ENCODE results near the gene MRPS23.

The MRPS23 gene

GRCh38 chr17:57877803-57878377 lies 28.0 kb upstream of the MRPS23 start:
- DNase-seq, result no peak

GRCh38 chr17:57876866-57877237 lies 27.0 kb upstream of the MRPS23 start:
- DNase-seq, result no peak

- DNase-seq, result no peak
Measured at GRCh38 chr17:57876023-57876865, 26.4 kb upstream of the MRPS23 start.

- DNase-seq, result no peak
Measured at GRCh38 chr17:57875290-57876022, 25.6 kb upstream of the MRPS23 start.

- peak; percentile 26 to 34 for DNase-seq
Measured at GRCh38 chr17:57874434-57875289, 24.8 kb upstream of the MRPS23 start.

- DNase-seq, result no peak
Measured at GRCh38 chr17:57874058-57874419, 24.2 kb upstream of the MRPS23 start.

GRCh38 chr17:57873261-57874057 lies 23.6 kb upstream of the MRPS23 start:
- DNase-seq, result no peak

- DNase-seq, result no peak
Measured at GRCh38 chr17:57872536-57872935, 22.7 kb upstream of the MRPS23 start.

- DNase-seq, result no peak
Measured at GRCh38 chr17:57871863-57872262, 22.0 kb upstream of the MRPS23 start.

- no peak for DNase-seq
Measured at GRCh38 chr17:57871155-57871554, 21.3 kb upstream of the MRPS23 start.

- no peak for DNase-seq
Measured at GRCh38 chr17:57870283-57870635, 20.4 kb upstream of the MRPS23 start.

- no peak for DNase-seq
Measured at GRCh38 chr17:57869617-57870282, 19.9 kb upstream of the MRPS23 start.

GRCh38 chr17:57868910-57869616 lies 19.2 kb upstream of the MRPS23 start:
- DNase-seq, result no peak

GRCh38 chr17:57868007-57868909 lies 18.4 kb upstream of the MRPS23 start:
- no peak for DNase-seq

- DNase-seq, result no peak
Measured at GRCh38 chr17:57867126-57867525, 17.3 kb upstream of the MRPS23 start.

- DNase-seq, result no peak
Measured at GRCh38 chr17:57866723-57867122, 16.9 kb upstream of the MRPS23 start.

GRCh38 chr17:57866319-57866718 lies 16.5 kb upstream of the MRPS23 start:
- no peak for DNase-seq

GRCh38 chr17:57864273-57864672 lies 14.4 kb upstream of the MRPS23 start:
- DNase-seq, result no peak

- DNase-seq, result no peak
Measured at GRCh38 chr17:57862694-57863667, 13.1 kb upstream of the MRPS23 start.
